GM19025 (cell line): ENCODE measurements around the gene UNC5A.

ENCODE experiments used
- ATAC-seq: cut with Tn5 transposase; IDR thresholded peaks from one replicate; pipeline ENCODE4 v1.9.1; 2021; ENCODE audit warnings: mild to moderate bottlenecking, low read depth, moderate library complexity; ENCODE audit not compliant: unreplicated experiment

The UNC5A gene

DNA sequence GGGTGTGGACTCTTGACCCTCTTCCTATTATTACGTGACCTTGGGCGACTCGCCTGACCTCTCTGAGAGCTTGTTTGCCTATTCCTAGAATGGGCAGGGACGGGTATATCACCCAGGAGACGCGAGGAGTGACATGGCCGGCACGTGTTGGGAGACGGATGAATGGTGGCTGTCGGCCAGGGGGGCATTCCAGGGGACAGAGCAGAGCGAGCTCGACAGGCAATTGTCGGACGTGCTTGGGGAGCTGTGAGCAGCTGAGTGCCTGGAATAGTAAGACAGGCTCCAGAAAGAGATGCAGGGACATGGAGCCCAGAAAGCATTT, 29.3 kb upstream of the UNC5A start:
- no peak for ATAC-seq

DNA sequence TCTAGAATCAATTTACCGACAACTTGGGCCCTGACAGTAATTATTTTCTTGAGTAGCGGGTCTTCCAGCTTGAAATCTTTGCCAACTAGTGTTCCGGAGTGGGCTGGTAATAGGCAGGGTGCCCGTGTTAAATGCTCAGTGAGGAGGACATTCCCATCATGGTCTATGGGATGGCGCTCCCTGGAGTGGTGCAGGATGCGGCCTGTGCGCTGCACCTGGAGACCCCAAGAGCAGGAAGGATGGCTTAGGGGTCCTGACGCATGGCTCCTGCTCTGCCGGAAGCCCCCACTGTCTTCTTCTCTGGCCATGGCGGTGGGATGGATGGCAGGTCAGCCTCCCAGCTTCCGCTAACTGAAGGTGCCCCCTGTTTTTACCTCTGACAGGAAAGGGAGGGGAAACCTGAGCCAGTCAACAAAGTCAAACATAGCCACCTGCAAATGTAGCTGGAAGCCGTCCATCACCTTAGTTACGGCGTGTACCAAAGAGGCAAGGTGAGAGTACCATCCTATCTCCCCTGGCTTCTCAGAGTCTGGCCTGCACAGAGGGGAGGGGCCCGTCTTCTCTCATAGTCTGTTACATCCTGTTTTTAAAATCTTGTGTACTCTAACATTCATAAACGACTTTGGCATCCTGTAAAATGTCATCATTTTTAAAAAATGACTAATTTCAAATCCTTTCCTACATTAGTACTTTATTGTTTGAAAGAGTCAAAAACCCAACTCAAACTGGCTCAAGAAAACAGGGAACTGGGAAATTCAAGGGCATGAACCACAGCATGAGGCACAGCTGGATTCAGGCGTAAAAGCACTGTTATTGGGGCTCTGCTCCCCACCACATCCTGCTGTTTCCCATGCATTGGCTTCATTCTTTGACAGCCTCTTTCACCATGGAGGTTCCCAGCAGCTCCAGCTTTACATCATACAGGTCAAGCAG, 28.5 kb upstream of the UNC5A start:
- ATAC-seq = no peak

DNA sequence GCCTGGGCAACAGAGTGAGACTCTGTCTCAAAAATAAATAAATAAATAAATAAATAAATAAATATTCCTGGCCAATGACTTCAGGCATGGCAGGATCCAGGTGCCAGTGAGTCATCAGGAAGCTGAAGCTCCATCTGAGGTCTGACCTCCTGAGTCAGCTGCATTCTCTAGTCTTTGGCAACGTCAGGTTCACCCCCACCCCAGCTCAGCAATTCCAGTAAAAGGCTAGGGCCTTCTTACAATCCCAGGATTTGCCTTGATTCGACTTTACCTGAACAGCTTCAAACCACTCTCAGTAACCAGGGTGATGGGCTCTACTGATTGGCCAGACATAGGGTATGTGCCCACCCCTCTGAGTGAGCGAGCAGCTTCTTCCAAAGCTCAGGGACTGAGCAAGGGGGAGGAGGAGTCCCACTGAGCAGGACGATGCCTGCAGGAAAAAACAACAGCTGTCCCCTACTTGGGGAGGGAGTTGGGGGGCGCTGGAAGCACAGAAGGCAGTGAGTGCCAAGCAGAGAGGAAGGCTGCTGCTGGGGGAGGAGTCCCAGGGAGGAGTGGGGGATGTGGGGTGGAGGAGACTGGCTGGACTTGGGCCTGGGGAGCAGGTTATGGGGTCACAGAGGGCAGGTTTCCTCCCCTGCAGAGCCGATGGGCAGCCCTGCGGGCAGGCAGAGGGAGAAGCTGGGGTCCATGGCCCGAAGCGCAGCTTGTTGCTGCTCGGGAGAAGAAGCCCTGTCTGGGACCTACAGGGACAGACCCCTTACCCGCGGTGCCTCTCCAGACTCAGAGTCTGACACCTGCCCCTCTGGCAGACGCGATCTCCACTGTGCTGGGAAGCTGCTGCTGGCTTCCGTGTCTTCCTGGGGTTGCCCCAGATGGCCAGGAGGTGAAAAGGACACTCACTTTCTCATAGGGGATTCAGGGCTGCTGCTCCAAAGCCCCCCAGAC, 25.9 kb upstream of the UNC5A start:
- ATAC-seq = no peak

DNA sequence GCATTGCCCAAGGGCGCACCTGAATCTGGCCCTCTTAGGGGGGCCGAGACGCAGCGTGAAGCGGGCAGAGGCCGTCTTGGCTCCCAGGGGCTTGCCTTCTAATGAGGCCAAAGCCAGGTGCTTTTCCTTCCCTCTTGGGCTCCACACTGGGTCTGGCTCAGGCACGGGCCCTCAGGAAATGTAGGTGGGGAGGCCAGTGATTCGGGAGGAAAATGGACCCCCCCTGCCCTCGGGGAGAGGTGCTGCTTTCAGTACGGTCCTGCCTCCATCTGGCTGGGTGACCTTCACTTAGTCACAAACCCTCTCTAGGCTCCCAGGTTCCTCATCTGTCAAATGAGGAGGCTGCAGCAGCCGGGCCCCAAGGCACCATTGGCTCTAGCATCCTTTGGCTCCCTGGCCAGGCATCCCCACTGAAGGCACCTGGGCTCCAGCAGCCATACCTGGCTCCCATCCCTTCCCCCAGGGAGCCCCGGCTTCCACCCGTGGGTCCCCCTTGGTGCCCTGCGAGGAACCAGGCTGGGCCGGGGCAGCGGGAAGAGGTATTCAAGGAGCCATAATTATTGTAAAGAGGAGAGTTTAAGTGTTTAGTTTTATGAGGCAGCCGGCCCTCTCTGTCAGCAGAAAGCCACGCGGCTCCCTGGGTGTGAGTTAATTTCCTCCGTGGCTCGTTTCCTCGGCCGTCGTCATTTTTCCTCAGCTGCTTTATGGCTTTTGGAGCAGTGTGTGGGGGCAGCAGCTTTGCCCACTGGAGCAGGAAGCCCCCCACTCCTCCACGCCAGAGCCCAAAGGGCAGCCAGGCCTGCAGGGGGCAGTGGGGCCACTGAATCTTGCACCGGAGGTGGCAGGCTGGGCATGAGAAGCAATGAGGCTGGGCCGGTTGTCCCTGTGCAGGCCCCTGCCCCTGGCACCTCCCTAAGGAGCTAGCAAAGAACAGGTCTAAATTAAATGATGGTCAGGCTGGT, 24.9 kb upstream of the UNC5A start:
- ATAC-seq = no peak

DNA sequence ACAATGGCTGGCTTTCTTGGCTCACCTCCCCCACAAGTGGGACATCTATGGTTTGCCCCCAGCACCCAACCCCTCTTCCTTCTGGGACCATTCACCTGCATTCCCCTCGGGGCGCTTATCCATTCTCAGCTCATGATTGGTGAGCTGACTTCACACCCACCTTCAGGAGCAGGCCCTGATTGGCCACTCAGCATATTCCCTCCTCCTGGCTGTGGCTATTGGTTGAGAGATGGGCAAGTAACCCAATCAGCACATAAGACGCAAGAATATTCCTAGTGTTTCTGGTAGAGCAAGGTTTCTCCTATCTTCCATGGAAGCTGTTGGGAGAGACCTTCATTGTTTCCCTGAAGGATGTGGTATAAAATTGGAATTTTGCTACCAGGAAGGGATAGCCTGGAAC, 22.7 kb upstream of the UNC5A start:
- ATAC-seq = no peak

DNA sequence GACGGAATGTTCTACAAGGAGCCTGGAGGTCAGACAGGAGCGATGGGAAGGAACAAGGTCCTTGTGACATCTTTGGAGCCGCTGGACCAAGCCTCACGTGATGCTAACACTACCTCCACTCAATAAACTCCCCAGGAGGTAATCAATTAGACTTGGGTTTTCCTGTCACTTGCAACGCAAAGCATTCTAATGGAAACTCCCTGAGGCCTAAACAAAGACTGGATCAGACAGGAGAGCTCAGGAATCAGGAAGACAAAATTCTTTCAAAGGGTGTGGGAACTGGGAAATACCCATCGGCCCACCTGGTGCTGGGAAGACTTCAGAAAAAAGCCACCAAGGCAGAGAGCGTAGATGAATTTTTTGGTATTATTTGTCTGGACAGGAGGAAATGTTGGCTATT, 22.3 kb upstream of the UNC5A start:
- no peak for ATAC-seq

DNA sequence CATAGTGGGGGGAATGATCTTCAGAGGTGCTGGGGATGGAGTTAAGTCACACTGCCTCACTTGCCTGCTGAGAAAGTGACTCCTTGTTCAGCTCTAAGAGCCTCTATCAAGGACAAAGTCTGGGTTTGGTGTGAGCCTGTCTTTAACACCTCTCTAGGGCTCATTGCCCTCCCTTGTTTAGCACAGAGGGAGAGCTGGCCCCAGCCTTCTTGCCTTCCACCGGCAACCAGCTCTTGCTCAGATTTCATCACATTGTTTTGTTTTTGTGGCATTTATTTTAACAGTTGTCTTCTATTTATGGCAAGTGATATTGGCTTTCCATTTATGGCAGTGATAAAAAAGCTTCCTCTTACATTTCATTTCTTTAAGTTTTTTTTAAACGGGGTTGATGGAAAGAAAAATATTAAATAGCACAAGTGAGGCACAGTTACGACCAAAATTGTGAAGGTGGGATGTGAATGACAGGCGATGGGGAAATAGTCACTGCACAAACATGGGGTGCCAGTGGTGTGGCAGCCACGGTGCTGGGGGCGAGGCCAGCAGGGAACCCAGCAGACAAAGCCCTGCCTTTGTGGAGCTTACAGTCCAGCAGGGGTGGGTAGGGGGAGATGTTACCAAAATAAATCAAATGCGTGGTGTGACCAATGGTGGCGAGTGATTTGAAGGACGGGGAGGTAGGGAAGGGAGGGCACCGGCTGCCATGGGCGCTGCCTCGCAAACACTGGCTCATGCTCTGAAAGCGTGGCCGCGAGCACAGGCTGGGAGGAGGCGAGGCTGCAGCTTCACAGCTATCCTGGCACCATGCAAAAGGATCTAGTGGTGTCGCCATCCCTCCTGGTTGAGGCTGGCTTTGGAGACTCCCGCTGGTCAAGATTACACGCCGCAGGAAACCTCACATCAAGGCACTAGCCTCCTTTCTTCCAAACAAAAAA, 21.2 kb upstream of the UNC5A start:
- no peak for ATAC-seq

DNA sequence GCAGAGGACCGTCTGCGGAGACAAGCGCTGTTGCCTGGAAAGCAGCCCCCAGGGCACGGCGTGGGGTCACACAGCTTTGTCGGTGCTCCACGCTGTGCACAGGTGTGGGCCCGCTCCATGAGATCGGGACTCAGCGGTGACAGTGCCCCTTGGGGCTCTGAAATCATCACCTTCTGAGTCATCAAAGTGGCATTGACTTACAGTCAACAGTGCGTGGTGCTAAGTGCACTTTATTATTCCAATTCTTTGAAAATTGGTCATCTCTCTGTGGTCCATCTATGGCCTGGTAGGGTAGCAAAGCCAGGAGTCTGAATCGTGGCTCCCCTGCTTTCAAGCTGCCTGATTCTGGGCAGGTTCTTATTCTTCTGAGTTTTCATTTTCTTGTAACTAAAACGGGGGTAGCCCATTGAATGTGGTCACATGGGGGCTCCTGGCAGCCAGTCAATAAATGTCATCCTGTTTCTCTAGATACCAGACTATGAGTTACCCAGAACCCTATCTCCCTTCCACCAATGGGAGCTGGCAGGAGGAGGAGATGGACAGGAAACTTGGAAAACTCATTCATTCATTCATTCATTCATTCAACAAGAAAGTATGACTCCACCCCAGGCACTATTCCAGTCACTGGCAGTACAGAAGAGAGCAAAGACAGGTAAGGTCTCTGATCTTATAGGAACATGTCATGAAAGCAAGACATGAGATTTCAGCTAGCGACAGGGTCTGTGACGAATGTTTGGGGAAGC, 20.3 kb upstream of the UNC5A start:
- ATAC-seq = no peak

DNA sequence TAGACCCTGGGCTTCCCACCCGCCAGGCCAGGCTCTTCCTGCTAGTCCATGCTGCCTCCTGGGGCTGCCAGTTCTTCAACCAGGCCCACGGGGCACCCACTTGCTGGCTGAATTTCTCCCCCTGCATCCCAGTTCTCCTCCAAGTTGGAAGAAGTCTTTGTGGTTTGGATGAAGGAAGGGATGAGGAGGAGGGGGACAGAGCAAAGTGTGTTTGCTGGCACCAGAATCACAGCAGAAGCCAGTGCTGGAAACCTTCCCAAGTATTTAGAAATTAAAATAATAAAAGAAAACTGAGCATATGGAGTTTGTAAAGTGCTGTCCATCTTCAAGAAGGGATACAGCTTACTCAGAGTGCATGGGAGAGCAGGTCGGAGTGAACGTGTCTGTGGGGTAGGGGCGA, 19.4 kb upstream of the UNC5A start:
- ATAC-seq = no peak

DNA sequence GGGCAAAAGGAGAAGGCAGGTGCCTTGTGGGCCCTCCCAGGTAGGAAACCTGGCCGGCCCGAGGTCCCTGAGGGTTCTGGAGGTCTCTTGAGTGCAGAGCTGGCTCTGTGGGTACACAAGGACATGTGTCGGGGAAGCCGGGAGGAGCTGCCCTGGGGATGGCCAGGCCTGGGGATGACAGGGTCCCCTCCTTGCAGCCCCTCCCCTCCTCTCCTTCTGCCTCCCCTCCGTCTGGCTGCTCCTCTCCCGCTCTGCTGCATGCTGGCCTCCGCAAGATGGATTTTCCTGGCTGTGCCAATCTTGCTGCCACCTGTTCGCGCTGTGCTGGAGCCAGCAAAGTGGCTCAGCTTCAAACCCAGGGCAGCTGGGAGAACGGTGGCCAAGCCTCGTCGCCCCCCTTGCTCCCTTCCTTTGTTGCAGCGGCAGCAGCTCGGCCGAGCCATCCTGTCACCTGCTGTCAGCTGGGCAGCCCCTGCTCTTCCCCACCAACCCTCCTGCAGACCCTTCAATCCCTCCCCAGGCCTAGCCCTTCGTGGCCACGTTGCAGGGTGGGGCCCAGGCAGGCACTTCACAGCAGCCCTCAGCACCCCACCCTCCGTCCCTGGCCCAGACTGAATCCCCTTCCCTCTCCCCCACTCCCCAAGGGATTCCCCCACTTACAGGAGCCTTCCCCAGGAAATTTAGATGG, 17.6 kb upstream of the UNC5A start:
- ATAC-seq = no peak

DNA sequence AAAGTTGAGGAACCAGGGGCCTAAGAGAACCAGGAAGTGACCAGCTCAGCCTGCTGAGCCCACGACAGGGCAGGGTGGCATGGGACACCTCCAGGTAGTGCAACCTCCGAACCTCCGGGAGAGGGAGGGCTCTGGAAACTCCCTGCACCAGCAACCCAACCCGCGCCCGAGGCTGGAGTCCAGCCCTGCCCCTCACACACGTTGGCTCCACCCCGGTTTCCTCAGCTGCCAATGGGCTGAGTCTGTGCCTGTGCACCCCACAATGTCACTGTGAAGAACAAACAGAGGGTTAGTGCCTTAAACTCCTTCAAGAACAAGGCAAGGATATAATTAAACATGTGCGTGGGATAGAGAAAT, 17.0 kb upstream of the UNC5A start:
- ATAC-seq = no peak

DNA sequence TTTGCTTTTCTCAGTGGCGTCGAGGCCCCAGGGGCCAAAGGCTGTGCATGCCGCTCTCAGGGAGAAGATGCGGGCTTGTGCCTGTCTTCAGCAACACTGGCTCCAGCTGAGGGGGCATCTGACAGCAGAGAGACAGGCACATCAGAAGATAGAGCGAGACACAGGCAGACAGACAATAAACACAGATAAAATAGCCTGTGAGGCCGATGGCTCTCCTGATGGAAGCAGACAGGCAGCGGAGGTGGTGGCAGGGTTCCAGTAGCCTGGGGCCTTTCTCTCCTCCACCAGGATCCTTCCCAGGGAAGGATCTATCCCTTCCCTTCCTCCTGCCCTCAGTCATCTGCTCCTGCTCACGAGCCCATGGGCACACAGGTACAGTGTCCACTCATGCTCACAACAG, 16.6 kb upstream of the UNC5A start:
- no peak for ATAC-seq

DNA sequence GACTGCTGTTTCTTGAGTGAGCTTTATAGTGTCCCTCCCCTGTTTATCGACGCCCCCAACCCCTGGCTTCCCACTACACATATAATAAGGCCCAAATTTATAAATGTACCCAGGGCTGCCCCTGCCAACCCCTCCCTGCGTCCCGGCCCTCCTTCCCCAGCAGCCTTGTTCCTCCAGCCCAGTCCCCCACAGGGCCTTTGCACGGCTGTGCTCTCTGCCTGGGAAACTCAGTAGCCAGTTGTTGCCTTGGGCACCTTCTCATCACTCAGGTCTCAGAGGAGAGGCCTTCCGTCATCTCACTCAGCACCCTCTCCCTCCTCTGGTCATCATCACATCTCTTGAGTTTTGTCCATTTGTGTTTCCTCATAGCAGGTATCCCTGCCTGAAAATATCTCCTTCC, 15.8 kb upstream of the UNC5A start:
- ATAC-seq = no peak

DNA sequence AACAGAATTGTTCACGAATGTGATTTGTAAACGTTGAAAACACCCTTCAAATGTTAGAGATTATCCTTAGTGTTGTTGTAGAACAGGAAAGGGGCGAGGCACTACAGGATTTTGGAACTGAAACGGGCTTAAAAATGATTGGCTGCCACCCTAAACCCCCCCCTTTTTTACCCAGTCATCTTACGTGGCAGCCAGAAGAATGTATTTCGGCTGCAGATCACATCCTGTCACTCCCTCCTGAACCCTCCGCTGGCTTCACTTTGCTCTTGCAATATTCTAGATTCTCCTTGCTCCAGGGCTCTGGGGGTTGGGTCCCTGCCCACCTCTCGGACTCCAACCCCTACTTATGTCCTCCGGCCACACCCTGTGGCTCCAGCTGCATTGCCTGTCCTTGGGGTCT, 13.9 kb upstream of the UNC5A start:
- ATAC-seq = no peak

DNA sequence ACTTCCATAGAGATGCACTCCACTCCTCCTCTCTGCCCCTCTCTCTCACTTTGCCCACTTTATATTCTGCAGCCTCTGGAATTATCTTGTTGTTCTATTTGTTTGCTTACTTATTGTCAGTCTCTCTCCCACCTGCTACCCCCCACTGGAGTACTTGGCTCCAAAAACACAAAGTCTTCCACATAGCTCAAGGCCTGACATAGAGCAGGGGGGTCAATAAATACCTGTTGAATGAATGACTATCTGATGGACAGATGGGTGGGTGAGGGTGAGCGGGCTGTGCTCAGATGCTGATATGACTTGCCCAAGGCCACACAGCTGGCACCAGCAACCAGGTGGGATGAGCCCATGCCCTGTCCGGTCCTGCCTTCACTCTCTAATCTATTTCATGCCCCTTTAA, 13.4 kb upstream of the UNC5A start:
- ATAC-seq = no peak

DNA sequence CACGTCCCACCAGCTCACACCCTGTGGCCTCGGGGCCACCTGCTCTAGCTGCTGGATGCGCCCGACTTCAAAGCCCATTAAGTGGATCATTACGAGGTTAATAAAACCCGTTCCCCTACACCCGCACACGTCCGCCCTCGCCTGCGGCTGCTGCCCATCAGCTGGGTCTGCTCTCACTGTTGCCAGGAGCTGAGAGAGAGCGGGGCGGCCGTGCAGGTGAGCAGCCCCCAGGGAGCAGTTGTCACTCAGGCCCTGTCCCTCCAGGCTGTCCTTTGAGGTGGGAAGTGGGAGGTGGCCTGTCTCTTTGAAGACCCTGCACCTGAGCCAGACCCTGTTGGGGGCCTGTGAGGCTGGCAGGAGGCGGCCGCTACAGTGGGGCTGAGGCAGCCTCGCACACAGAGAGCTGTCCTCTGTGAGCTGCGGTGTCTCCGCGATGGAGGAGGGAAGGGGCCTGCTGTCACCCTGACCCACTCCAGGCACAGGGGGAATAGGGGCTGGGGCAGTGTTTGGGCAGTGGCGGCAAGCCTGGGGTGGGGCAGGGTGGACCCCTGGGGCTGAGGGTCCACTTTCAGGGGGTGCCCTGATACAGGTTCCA, 12.8 kb upstream of the UNC5A start:
- ATAC-seq = no peak

DNA sequence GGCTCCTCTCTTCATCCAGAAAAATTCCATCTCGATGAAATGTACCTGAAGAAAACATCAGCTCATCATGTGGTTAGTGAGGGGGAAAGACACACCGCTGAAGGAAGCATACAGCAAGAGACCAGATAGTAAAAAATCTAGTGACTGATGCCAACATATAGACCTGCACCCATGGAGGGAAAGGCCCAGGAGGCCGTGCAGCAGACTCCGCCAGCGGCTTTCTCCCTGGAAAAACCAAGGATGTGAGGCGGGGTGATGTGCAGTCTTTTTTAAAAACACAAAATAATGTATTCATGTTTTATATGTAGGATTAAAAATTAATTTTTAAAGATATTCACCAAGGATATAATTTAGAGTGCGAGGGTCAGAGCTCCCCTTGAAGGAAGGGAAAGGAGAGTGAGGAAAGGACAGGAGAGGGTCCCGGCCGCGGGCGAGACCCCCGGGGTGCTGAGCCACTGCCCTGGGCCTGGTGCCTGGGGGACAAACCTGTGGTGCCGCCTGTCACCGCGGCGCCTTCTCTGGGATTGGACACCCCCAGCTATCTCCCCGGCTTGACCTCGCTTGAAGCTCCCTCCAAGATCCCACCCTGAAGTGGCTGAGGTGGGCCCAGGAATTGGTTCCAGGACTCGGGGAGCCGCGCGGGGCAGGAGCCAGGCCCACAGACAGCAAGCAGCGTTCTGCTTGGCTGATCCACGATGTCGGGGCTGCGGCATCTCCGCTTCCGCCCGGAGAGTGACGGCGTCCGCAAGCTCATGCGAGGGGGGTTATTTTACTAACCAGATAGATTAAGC, 12.1 kb upstream of the UNC5A start:
- ATAC-seq = no peak
